Thoracic aorta (tissue), 2 donors: ENCODE results near the gene ADORA2B. TPM values are rescaled to one million over a fixed set of nuclear protein-coding genes. Genes with fewer than 3 reads are reported as not detected.

Source experiments
- ATAC-seq: fragments of 150-250 bp; one replicate; pipeline ENCODE4 v1.8.0; 2017; ENCODE audit warnings: low read depth; ENCODE audit not compliant: insufficient number of reproducible peaks, low FRiP score
- DNase-seq: peaks from one replicate; pipeline ENCODE4 v3.0.0-alpha.2; 2020; ENCODE audit warnings: low spot score
- H3K27ac ChIP-seq, 2 donors: fragments of 200-600 bp; sonication (generic); 1 replicate in 1 of 2; 2 replicates in 1 of 2; pipeline ENCODE4 v1.5.1; 2016; ENCODE audit warnings: mild to moderate bottlenecking in 2 of 2, moderate library complexity in 2 of 2
- H3K27me3 ChIP-seq: fragments of 200-600 bp; sonication (generic); replicated peaks from 2 replicates; pipeline ENCODE4 v1.6.0; 2016; ENCODE audit warnings: mild to moderate bottlenecking; ENCODE audit not compliant: insufficient read depth
- H3K36me3 ChIP-seq: fragments of 200-600 bp; sonication (generic); one replicate; pipeline ENCODE4 v1.5.1; 2016
- H3K4me1 ChIP-seq, 2 donors: fragments of 200-600 bp; sonication (generic); 1 replicate in 1 of 2; 2 replicates in 1 of 2; pipeline versions ENCODE4 v1.5.1 to v1.6.0; 2016; ENCODE audit warnings: low read depth in 2 of 2, mild to moderate bottlenecking in 1 of 2; ENCODE audit not compliant: control insufficient read depth in 1 of 2
- H3K4me3 ChIP-seq: fragments of 200-600 bp; sonication (generic); 2 replicates; pipeline ENCODE4 v1.5.1; 2016; ENCODE audit warnings: mild to moderate bottlenecking
- H3K9me3 ChIP-seq: fragments of 200-600 bp; sonication (generic); 2 replicates; pipeline ENCODE4 v1.5.1; 2016
- CTCF ChIP-seq: fragments of 200-600 bp; sonication (generic); IDR thresholded peaks from one replicate; pipeline ENCODE4 v1.5.1; 2019; ENCODE audit warnings: antibody characterized with exemption
- total RNA-seq, 2 donors: library from RNA; depleted of rRNA; stranded (reverse); fragments of >200 nt; gene quantifications; one replicate each; pipeline versions ENCODE4 v1.1.0 to v1.2.3, GENCODE V29; 2016

ADORA2B gene
- total RNA-seq, 2 donors from 2014 or later: 1.6 TPM; not detected in 1

GRCh38 chr17:15947976-15948752 is 3.2 kb downstream of the ADORA2B start:
- Histone ChIP-seq H3K27ac (no peak overlapping the region), H3K9me3 (no peaks in the 10 kb centered on the region), H3K4me3 (no peak overlapping the region), H3K27me3 (no peaks in the 10 kb centered on the region), H3K4me1 (peaks cover 8 to 21% of the 10 kb centered on the region in 2 donors), H3K36me3 (no peaks in the 10 kb centered on the region)
- ATAC-seq (no peak), DNase-seq (no peak)
- no peak for TF ChIP-seq CTCF

- DNase-seq (no peak), ATAC-seq (no peak)
- no peaks in the 10 kb centered on the region for H3K27me3 ChIP-seq
- no peak for TF ChIP-seq CTCF
- H3K4me1 ChIP-seq: no peaks in the 10 kb centered on the region
- H3K36me3 ChIP-seq: no peaks in the 10 kb centered on the region
- no peak overlapping the region for H3K27ac ChIP-seq
- no peak overlapping the region for H3K4me3 ChIP-seq
- no peaks in the 10 kb centered on the region for H3K9me3 ChIP-seq
Measured at GRCh38 chr17:15951368-15952047, 6.6 kb downstream of the ADORA2B start.

- no peaks in the 10 kb centered on the region for H3K36me3 ChIP-seq
- no peak overlapping the region for H3K27ac ChIP-seq
- no peaks in the 10 kb centered on the region for H3K27me3 ChIP-seq
- no peak for ATAC-seq
- no peaks in the 10 kb centered on the region for H3K4me1 ChIP-seq
- H3K9me3 ChIP-seq: no peaks in the 10 kb centered on the region
- DNase-seq: no peak
- no peak for TF ChIP-seq CTCF
- no peak overlapping the region for H3K4me3 ChIP-seq
Measured at GRCh38 chr17:15952048-15952532, 7.2 kb downstream of the ADORA2B start.

GRCh38 chr17:15952916-15953790 is 8.2 kb downstream of the ADORA2B start:
- Histone ChIP-seq H3K27me3 (no peaks in the 10 kb centered on the region), H3K4me3 (no peak overlapping the region), H3K4me1 (no peaks in the 10 kb centered on the region), H3K9me3 (no peaks in the 10 kb centered on the region), H3K27ac (no peak overlapping the region), H3K36me3 (no peaks in the 10 kb centered on the region)
- DNase-seq (no peak), ATAC-seq (no peak)
- no peak for TF ChIP-seq CTCF

- no peaks in the 10 kb centered on the region for H3K4me1 ChIP-seq
- no peaks in the 10 kb centered on the region for H3K9me3 ChIP-seq
- TF ChIP-seq CTCF: no peak
- ATAC-seq (no peak), DNase-seq (no peak)
- H3K27me3 ChIP-seq: no peaks in the 10 kb centered on the region
- H3K36me3 ChIP-seq: no peaks in the 10 kb centered on the region
- H3K4me3 ChIP-seq: no peak overlapping the region
- no peak overlapping the region for H3K27ac ChIP-seq
Measured at GRCh38 chr17:15954222-15954621, 9.3 kb downstream of the ADORA2B start.
